Measurements from ENCODE around the gene PLN.
A peak's percentile ranks its signal among the peaks of the same experiment; 100 is the strongest.

Gene PLN

GRCh38 chr6:118522422-118522821 lies 25.7 kb upstream of the PLN start:
- no peaks in the 10 kb centered on the region for H3K9me3 ChIP-seq (ENCODE audit: insufficient read depth, low read depth, low read length)
- no CpG with 5 or more reads among the region's 4 CpGs for WGBS (ENCODE audit: extremely low coverage, insufficient coverage, insufficient read length)
- no peaks in the 10 kb centered on the region for H3K79me2 ChIP-seq (ENCODE audit: control insufficient read depth, insufficient read depth, low read length, poor library complexity)
- H3K4me2 ChIP-seq (ENCODE audit: low read length), result no peak overlapping the region
- H3K27me3 ChIP-seq (ENCODE audit: insufficient read depth, low read length), result no peaks in the 10 kb centered on the region
- H4K8ac ChIP-seq (ENCODE audit: low read depth, low read length), result no peak overlapping the region
- DNase-seq, result no peak
- H3K14ac ChIP-seq (ENCODE audit: low read length), result no peak overlapping the region
- H4K12ac ChIP-seq (ENCODE audit: low read depth, low read length), result no peak overlapping the region
- no peak overlapping the region for H2AFZ ChIP-seq (ENCODE audit: insufficient read depth, low read length, poor library complexity)
- H2BK120ac ChIP-seq (ENCODE audit: insufficient read depth, low read length, poor library complexity), result no peak overlapping the region
- H2AK5ac ChIP-seq (ENCODE audit: low read length), result no peak overlapping the region
- no peak overlapping the region for H3K27ac ChIP-seq (ENCODE audit: low read depth, low read length)
- H3K36me3 ChIP-seq (ENCODE audit: control insufficient read depth in 1 of 2, insufficient read depth in 2 of 2, low read length in 2 of 2), result no peaks in the 10 kb centered on the region
- no peak overlapping the region for H3K9ac ChIP-seq (ENCODE audit: low read length)
- H3K23ac ChIP-seq (ENCODE audit: low read length), result no peak overlapping the region
- no peaks in the 10 kb centered on the region for H3K79me1 ChIP-seq (ENCODE audit: low read length)
- no peak overlapping the region for H3K4ac ChIP-seq (ENCODE audit: low read depth, low read length)
- H3K4me1 ChIP-seq (ENCODE audit: control insufficient read depth in 1 of 2, insufficient read depth in 2 of 2, low read length in 2 of 2), result peaks cover 0 to 6% of the 10 kb centered on the region in 2 experiments
- no peak overlapping the region for H4K91ac ChIP-seq (ENCODE audit: low read depth, low read length)
- no peak overlapping the region for H2BK5ac ChIP-seq (ENCODE audit: low read depth, low read length, poor library complexity)
- H3K4me3 ChIP-seq (ENCODE audit: low read depth, low read length), result no peak overlapping the region
- no peak overlapping the region for H2BK12ac ChIP-seq (ENCODE audit: low read length)
- no peak overlapping the region for H3K18ac ChIP-seq (ENCODE audit: low read length)

GRCh38 chr6:118523216-118523615 lies 24.9 kb upstream of the PLN start:
- Histone ChIP-seq H3K9ac (ENCODE audit: low read length) (no peak overlapping the region), H2BK120ac (ENCODE audit: insufficient read depth, low read length, poor library complexity) (no peak overlapping the region), H3K9me3 (ENCODE audit: insufficient read depth, low read depth, low read length) (no peaks in the 10 kb centered on the region), H4K8ac (ENCODE audit: low read depth, low read length) (no peak overlapping the region), H2BK12ac (ENCODE audit: low read length) (no peak overlapping the region), H3K36me3 (ENCODE audit: control insufficient read depth in 1 of 2, insufficient read depth in 2 of 2, low read length in 2 of 2) (no peaks in the 10 kb centered on the region), H2AK5ac (ENCODE audit: low read length) (no peak overlapping the region), H3K79me1 (ENCODE audit: low read length) (no peaks in the 10 kb centered on the region), H2AFZ (ENCODE audit: insufficient read depth, low read length, poor library complexity) (no peak overlapping the region), H4K12ac (ENCODE audit: low read depth, low read length) (no peak overlapping the region), H3K18ac (ENCODE audit: low read length) (no peak overlapping the region), H3K4ac (ENCODE audit: low read depth, low read length) (no peak overlapping the region), H3K23ac (ENCODE audit: low read length) (no peak overlapping the region), H3K4me1 (ENCODE audit: control insufficient read depth in 1 of 2, insufficient read depth in 2 of 2, low read length in 2 of 2) (peaks cover 0 to 6% of the 10 kb centered on the region in 2 experiments), H3K27ac (ENCODE audit: low read depth, low read length) (no peak overlapping the region), H3K79me2 (ENCODE audit: control insufficient read depth, insufficient read depth, low read length, poor library complexity) (no peaks in the 10 kb centered on the region), H2BK5ac (ENCODE audit: low read depth, low read length, poor library complexity) (no peak overlapping the region), H3K4me3 (ENCODE audit: low read depth, low read length) (no peak overlapping the region), H3K14ac (ENCODE audit: low read length) (no peak overlapping the region), H3K4me2 (ENCODE audit: low read length) (no peak overlapping the region), H4K91ac (ENCODE audit: low read depth, low read length) (no peak overlapping the region), H3K27me3 (ENCODE audit: insufficient read depth, low read length) (no peaks in the 10 kb centered on the region)
- no peak for DNase-seq
- WGBS (ENCODE audit: extremely low coverage, insufficient coverage, insufficient read length), result no CpG with 5 or more reads among the region's 5 CpGs

- Histone ChIP-seq H2BK120ac (ENCODE audit: insufficient read depth, low read length, poor library complexity) (no peak overlapping the region), H4K12ac (ENCODE audit: low read depth, low read length) (no peak overlapping the region), H3K79me1 (ENCODE audit: low read length) (no peaks in the 10 kb centered on the region), H3K79me2 (ENCODE audit: control insufficient read depth, insufficient read depth, low read length, poor library complexity) (no peaks in the 10 kb centered on the region), H3K14ac (ENCODE audit: low read length) (no peak overlapping the region), H3K27ac (ENCODE audit: low read depth, low read length) (no peak overlapping the region), H3K4ac (ENCODE audit: low read depth, low read length) (no peak overlapping the region), H2BK12ac (ENCODE audit: low read length) (no peak overlapping the region), H3K27me3 (ENCODE audit: insufficient read depth, low read length) (no peaks in the 10 kb centered on the region), H2BK5ac (ENCODE audit: low read depth, low read length, poor library complexity) (no peak overlapping the region), H3K4me2 (ENCODE audit: low read length) (no peak overlapping the region), H3K23ac (ENCODE audit: low read length) (no peak overlapping the region), H4K8ac (ENCODE audit: low read depth, low read length) (no peak overlapping the region), H3K18ac (ENCODE audit: low read length) (no peak overlapping the region), H3K4me1 (ENCODE audit: control insufficient read depth in 1 of 2, insufficient read depth in 2 of 2, low read length in 2 of 2) (peaks cover 0 to 6% of the 10 kb centered on the region in 2 experiments), H2AFZ (ENCODE audit: insufficient read depth, low read length, poor library complexity) (no peak overlapping the region), H4K91ac (ENCODE audit: low read depth, low read length) (no peak overlapping the region), H3K9me3 (ENCODE audit: insufficient read depth, low read depth, low read length) (no peaks in the 10 kb centered on the region), H3K36me3 (ENCODE audit: control insufficient read depth in 1 of 2, insufficient read depth in 2 of 2, low read length in 2 of 2) (no peaks in the 10 kb centered on the region), H3K4me3 (ENCODE audit: low read depth, low read length) (no peak overlapping the region), H2AK5ac (ENCODE audit: low read length) (no peak overlapping the region), H3K9ac (ENCODE audit: low read length) (no peak overlapping the region)
- no peak for DNase-seq
- no CpG with 5 or more reads among the region's 2 CpGs for WGBS (ENCODE audit: extremely low coverage, insufficient coverage, insufficient read length)
Observed at GRCh38 chr6:118524686-118525085, 23.4 kb upstream of the PLN start.

- no peak overlapping the region for H2BK5ac ChIP-seq (ENCODE audit: low read depth, low read length, poor library complexity)
- H3K14ac ChIP-seq (ENCODE audit: low read length), result no peak overlapping the region
- H3K4me1 ChIP-seq (ENCODE audit: control insufficient read depth in 1 of 2, insufficient read depth in 2 of 2, low read length in 2 of 2), result peaks cover 0 to 6% of the 10 kb centered on the region in 2 experiments
- WGBS (ENCODE audit: extremely low coverage, insufficient coverage, insufficient read length), result no CpG with 5 or more reads among the region's 4 CpGs
- H4K12ac ChIP-seq (ENCODE audit: low read depth, low read length), result no peak overlapping the region
- DNase-seq, result peak in 1 of 2 donors; percentile 66
- no peaks in the 10 kb centered on the region for H3K9me3 ChIP-seq (ENCODE audit: insufficient read depth, low read depth, low read length)
- no peak overlapping the region for H3K4me3 ChIP-seq (ENCODE audit: low read depth, low read length)
- H3K36me3 ChIP-seq (ENCODE audit: control insufficient read depth in 1 of 2, insufficient read depth in 2 of 2, low read length in 2 of 2), result no peaks in the 10 kb centered on the region
- no peaks in the 10 kb centered on the region for H3K79me1 ChIP-seq (ENCODE audit: low read length)
- H3K23ac ChIP-seq (ENCODE audit: low read length), result no peak overlapping the region
- no peak overlapping the region for H3K4ac ChIP-seq (ENCODE audit: low read depth, low read length)
- H2AFZ ChIP-seq (ENCODE audit: insufficient read depth, low read length, poor library complexity), result no peak overlapping the region
- no peak overlapping the region for H3K9ac ChIP-seq (ENCODE audit: low read length)
- no peak overlapping the region for H4K8ac ChIP-seq (ENCODE audit: low read depth, low read length)
- no peak overlapping the region for H2BK12ac ChIP-seq (ENCODE audit: low read length)
- no peaks in the 10 kb centered on the region for H3K79me2 ChIP-seq (ENCODE audit: control insufficient read depth, insufficient read depth, low read length, poor library complexity)
- H3K4me2 ChIP-seq (ENCODE audit: low read length), result no peak overlapping the region
- no peak overlapping the region for H4K91ac ChIP-seq (ENCODE audit: low read depth, low read length)
- H2BK120ac ChIP-seq (ENCODE audit: insufficient read depth, low read length, poor library complexity), result no peak overlapping the region
- H3K27me3 ChIP-seq (ENCODE audit: insufficient read depth, low read length), result no peaks in the 10 kb centered on the region
- H3K18ac ChIP-seq (ENCODE audit: low read length), result no peak overlapping the region
- no peak overlapping the region for H2AK5ac ChIP-seq (ENCODE audit: low read length)
- H3K27ac ChIP-seq (ENCODE audit: low read depth, low read length), result no peak overlapping the region
Observed at GRCh38 chr6:118525913-118526780, 21.9 kb upstream of the PLN start.

Data from trophoblast cell (in vitro differentiated cells and primary cell).